Common myeloid progenitor, CD34-positive (primary cell): ENCODE results near the gene PGM5.

Experiments used
- CTCF ChIA-PET: fragments of 350-600 bp; sonication (Branson Sonifier 250); formaldehyde crosslinking; loops from one replicate; lab custom pipeline; 2021; ENCODE audit warnings: antibody characterized with exemption; lab: Charles Lee
- POLR2A ChIA-PET: fragments of 350-600 bp; sonication (Branson Sonifier 250); formaldehyde crosslinking; loops from one replicate; lab custom pipeline; 2021; ENCODE audit warnings: antibody characterized with exemption; lab: Charles Lee
- DNase-seq, 3 donors: peaks; one replicate each; pipeline versions ENCODE4 v3.0.0 to v3.0.0-alpha.2; 2013
- H3K27ac ChIP-seq, 2 experiments: 1 replicate in 1 of 2; 2 replicates in 1 of 2; pipeline ENCODE4 v1.7.0; 2013; ENCODE audit warnings: inconsistent platforms in 2 of 2, low read length in 2 of 2, mild to moderate bottlenecking in 2 of 2, low read depth in 1 of 2, moderate library complexity in 1 of 2; ENCODE audit not compliant: severe bottlenecking in 2 of 2, insufficient read depth in 1 of 2, poor library complexity in 1 of 2
- H3K27me3 ChIP-seq, 5 experiments: replicated peaks in 2 of 5; 1 replicate in 3 of 5; 2 replicates in 2 of 5; pipeline versions ENCODE4 v1.6.1 to v1.7.0; 2013; ENCODE audit warnings: low read length in 4 of 5, mild to moderate bottlenecking in 2 of 5, moderate library complexity in 2 of 5, inconsistent platforms in 1 of 5; ENCODE audit not compliant: insufficient read depth in 5 of 5, control insufficient read depth in 4 of 5
- H3K36me3 ChIP-seq, 4 experiments: 1 replicate in 2 of 4; 2 replicates in 2 of 4; pipeline versions ENCODE4 v1.6.1 to v1.7.0; 2013; ENCODE audit warnings: low read length in 3 of 4, control low read depth in 1 of 4, mild to moderate bottlenecking in 1 of 4; ENCODE audit not compliant: control insufficient read depth in 4 of 4, insufficient read depth in 4 of 4
- H3K4me1 ChIP-seq, 4 experiments: 1 replicate in 3 of 4; 2 replicates in 1 of 4; pipeline versions ENCODE4 v1.6.1 to v1.7.1; 2013; ENCODE audit warnings: low read length in 3 of 4, mild to moderate bottlenecking in 3 of 4, control low read depth in 1 of 4, inconsistent platforms in 1 of 4, moderate library complexity in 1 of 4; ENCODE audit not compliant: control insufficient read depth in 4 of 4, insufficient read depth in 4 of 4; ENCODE audit errors: control extremely low read depth in 1 of 4
- H3K4me3 ChIP-seq, 7 experiments: 1 replicate in 4 of 7; 2 replicates in 3 of 7; pipeline versions ENCODE4 v1.5.1 to v1.7.0; 2013; ENCODE audit warnings: mild to moderate bottlenecking in 7 of 7, low read length in 6 of 7, moderate library complexity in 6 of 7, inconsistent platforms in 2 of 7, low read depth in 2 of 7, control low read depth in 1 of 7; ENCODE audit not compliant: insufficient read depth in 4 of 7, control insufficient read depth in 1 of 7; ENCODE audit errors: extremely low read depth in 1 of 7
- H3K9me3 ChIP-seq, 5 experiments: 1 replicate in 4 of 5; 2 replicates in 1 of 5; pipeline versions ENCODE4 v1.6.1 to v1.7.1; 2013; ENCODE audit warnings: low read length in 4 of 5, mild to moderate bottlenecking in 2 of 5, inconsistent platforms in 1 of 5, low read depth in 1 of 5, moderate library complexity in 1 of 5; ENCODE audit not compliant: control insufficient read depth in 4 of 5, insufficient read depth in 2 of 5; ENCODE audit errors: control extremely low read depth in 1 of 5
- WGBS: methylation state at CpG from one replicate; pipeline ENCODE4 v1.1.5; 2013; ENCODE audit not compliant: insufficient coverage; 5-methylcytosine and 5-hydroxymethylcytosine counted together

Gene PGM5

DNA sequence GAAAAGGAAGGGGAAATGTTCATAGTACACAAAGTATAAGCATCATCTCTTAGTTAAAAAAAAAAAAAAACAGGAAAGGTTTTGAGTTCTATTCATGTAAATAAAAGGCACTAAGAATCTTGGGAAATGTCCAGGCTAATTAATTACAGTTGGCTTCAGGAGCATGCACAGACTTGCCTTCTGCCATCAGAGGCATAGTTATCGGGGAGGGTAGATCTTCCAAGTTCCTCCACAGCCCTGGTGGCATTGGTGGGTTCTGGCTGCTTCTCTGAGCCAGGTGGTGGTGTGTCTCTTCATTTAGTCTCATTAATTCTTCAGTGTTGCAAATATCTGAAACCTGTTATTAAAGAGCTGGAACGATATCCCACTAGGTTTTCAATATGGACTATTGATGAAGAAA is 99.0 kb downstream of the PGM5 start:
- WGBS, result 100% methylated on average over 1 of the region's 2 CpGs
- Histone ChIP-seq H3K9me3 (no peaks in the 10 kb centered on the region), H3K4me1 (no peaks in the 10 kb centered on the region), H3K36me3 (no peaks in the 10 kb centered on the region), H3K27me3 (no peaks in the 10 kb centered on the region), H3K27ac (no peak overlapping the region), H3K4me3 (no peak overlapping the region)
- ChIA-PET POLR2A (no interaction called here), CTCF (no interaction called here)
- no peak for DNase-seq

DNA sequence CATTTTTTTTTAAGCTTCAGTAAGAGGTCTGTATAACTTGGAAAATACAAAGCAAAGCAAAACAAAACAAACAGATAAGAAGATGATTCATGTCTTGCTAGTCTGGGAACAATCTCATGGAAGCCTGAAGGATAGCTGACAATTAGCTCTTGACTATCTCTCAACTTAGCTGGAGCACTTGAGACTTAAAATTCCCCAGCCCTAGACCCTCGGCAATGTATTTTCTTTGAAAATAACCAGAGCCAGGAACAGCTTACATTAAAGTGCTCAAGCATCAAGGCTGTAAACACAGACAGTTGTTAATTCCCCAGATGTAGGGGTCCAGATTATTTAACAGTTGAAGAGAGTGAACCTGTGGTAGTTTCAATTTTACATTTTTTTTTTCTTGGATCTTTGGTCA is 101.4 kb downstream of the PGM5 start:
- no peaks in the 10 kb centered on the region for H3K4me1 ChIP-seq
- WGBS, result 100% methylated on average over 1 of the region's 1 CpG
- no peaks in the 10 kb centered on the region for H3K36me3 ChIP-seq
- ChIA-PET CTCF (no interaction called here), POLR2A (no interaction called here)
- no peak overlapping the region for H3K27ac ChIP-seq
- no peaks in the 10 kb centered on the region for H3K9me3 ChIP-seq
- no peak for DNase-seq
- no peaks in the 10 kb centered on the region for H3K27me3 ChIP-seq
- no peak overlapping the region for H3K4me3 ChIP-seq

DNA sequence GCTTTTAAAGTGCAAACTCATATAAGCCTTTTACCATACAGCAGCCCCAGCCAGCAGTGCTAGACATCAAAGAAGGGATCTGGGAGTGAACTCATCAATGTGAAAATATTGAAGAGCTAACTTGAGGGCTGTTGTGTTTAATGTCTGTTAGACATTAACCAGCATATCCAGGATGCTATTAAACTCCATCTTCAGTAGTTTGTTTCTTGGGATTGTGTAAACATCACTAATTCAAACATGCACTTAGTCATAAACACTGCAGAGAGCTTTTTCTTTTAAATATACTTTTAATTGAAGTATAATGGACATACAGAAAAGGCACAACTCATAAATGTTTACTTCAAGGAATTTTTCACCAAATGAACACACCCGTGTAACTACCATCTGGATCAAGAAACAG is 102.5 kb downstream of the PGM5 start:
- ChIA-PET POLR2A (no interaction called here), CTCF (interaction anchor here (1.0 kb wide), 1 partner anchor 11 kb away, joined by 3 read pairs; no protein-coding TSS in a partner anchor)
- H3K36me3 ChIP-seq, result no peaks in the 10 kb centered on the region
- H3K27me3 ChIP-seq, result no peaks in the 10 kb centered on the region
- no peaks in the 10 kb centered on the region for H3K4me1 ChIP-seq
- no peak for DNase-seq
- H3K4me3 ChIP-seq, result no peak overlapping the region
- H3K27ac ChIP-seq, result no peak overlapping the region
- no peaks in the 10 kb centered on the region for H3K9me3 ChIP-seq
- no CpG with 5 or more reads among the region's 1 CpG for WGBS

DNA sequence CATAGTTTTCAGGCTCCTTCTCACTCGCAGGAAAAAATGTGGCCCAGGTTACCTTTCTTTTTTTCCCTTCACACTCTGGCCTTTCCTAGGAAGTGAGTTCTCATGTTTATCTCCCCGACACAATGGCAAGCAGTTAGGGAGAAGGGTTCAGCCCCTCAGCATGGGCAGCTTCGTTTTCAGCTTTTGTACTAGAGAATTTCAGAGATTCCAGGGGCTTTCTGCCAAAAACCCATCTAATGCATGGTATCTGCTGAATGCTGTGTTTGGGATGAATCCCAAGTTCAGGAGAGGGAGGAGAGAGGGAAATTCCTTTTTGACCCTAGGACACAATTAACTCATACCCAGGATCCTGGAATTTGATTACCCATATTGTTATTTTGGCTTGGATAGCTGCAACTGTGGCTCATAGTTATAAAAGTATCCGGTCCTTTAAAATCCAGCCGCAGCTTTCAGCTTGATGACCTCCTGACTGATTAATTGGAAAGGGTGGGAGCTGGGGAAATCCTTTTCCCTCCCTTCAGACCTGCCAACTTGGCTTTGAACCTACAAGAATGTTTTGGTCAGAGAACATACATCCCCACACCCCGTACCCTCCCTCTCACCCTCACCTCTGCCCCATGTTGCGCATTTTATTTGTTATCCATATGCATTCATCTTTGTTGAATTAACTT is 105.8 kb downstream of the PGM5 start:
- DNase-seq, result no peak
- ChIA-PET CTCF (interaction anchor here (0.6 kb wide), 1 partner anchor 26 kb away, joined by 3 read pairs; no protein-coding TSS in a partner anchor), POLR2A (interaction anchor here (0.6 kb wide), 1 partner anchor 173 kb away, joined by 8 read pairs; no protein-coding TSS in a partner anchor)
- Histone ChIP-seq H3K4me1 (no peaks in the 10 kb centered on the region), H3K9me3 (peaks cover 0 to 6% (median 1%) of the 10 kb centered on the region in 5 experiments), H3K4me3 (no peak overlapping the region), H3K27ac (no peak overlapping the region), H3K27me3 (no peaks in the 10 kb centered on the region), H3K36me3 (peaks cover 0 to 23% (median 1%) of the 10 kb centered on the region in 4 experiments)
- WGBS, result 93% methylated on average over 4 of the region's 7 CpGs

DNA sequence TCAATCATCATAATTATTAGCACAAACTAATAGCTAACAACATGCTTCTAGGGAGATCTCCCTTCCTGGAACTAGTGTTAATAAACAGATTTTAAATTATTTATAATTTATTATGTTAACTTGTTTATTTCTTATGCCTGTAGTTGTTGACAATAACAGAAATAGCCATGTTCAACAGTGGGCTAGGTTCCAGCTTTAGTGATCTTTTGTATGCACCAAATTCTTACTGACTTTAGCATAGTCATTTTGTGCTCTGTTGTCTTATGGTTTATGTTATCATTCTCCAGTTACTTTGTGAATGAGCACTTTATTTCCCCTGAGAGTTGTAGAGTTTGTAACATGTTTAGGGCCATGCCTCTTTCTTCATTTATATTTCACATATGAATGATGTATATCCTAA is 113.7 kb downstream of the PGM5 start:
- Histone ChIP-seq H3K4me3 (no peak overlapping the region), H3K27ac (no peak overlapping the region), H3K9me3 (peaks cover 0 to 6% (median 1%) of the 10 kb centered on the region in 5 experiments), H3K4me1 (peaks cover 0 to 7% (median 2%) of the 10 kb centered on the region in 4 experiments), H3K27me3 (no peaks in the 10 kb centered on the region), H3K36me3 (peaks cover 0 to 22% (median 1%) of the 10 kb centered on the region in 4 experiments)
- DNase-seq, result no peak
- CTCF ChIA-PET, result interaction anchor here (0.8 kb wide), 1 partner anchor 15 kb away, joined by 4 read pairs; no protein-coding TSS in a partner anchor
- POLR2A ChIA-PET, result no interaction called here

DNA sequence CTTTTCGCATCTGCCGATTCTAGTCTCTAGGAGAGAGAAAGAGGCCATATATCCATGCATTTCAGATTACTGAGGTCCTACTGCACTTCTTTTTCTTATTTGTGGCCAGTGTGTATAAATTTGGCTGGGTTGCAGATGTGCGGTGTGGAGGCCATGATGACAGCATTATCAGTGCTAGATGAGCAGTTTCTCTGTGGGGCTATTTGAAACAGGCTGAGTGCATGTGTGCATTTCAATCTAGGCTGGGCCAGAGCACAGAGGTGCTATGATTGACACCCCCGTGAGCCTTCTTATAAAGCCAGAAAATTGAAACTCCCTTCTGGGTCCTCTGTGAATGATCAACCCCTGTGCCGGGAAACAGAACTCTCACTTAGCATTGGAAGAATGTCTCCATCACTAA is 114.2 kb downstream of the PGM5 start:
- H3K27me3 ChIP-seq, result no peaks in the 10 kb centered on the region
- ChIA-PET CTCF (no interaction called here), POLR2A (no interaction called here)
- H3K36me3 ChIP-seq, result peaks cover 0 to 16% (median 0%) of the 10 kb centered on the region in 4 experiments
- WGBS, result 97% methylated on average over 3 of the region's 5 CpGs
- H3K27ac ChIP-seq, result no peak overlapping the region
- DNase-seq, result no peak
- H3K9me3 ChIP-seq, result peaks cover 0 to 6% (median 1%) of the 10 kb centered on the region in 5 experiments
- H3K4me3 ChIP-seq, result no peak overlapping the region
- peaks cover 0 to 7% (median 2%) of the 10 kb centered on the region in 4 experiments for H3K4me1 ChIP-seq

DNA sequence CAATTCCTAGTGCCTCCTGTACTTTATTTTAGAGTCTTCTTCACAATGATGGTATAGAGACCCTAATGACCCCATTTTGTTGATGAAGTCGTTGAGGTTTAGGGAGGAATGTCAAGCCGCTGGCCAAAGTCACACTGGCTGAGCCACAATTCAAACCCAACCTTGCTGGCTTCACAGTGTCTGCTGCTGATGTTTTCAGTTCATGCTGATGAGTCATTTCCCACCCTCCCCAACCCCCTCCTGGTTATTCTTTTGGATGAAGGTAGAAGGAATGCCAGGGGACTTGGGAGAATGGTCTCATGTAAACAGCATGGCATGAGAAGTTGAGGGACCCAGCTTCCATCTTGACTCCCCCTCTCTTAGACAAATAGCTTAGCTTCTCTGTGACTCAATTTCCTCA is 115.7 kb downstream of the PGM5 start:
- Histone ChIP-seq H3K36me3 (peaks cover 0 to 2% (median 0%) of the 10 kb centered on the region in 4 experiments), H3K27ac (no peak overlapping the region), H3K4me3 (no peak overlapping the region), H3K9me3 (no peaks in the 10 kb centered on the region), H3K27me3 (no peaks in the 10 kb centered on the region), H3K4me1 (peaks cover 0 to 7% (median 2%) of the 10 kb centered on the region in 4 experiments)
- DNase-seq, result no peak
- CTCF ChIA-PET, result no interaction called here
- WGBS, result 94% methylated on average over 2 of the region's 2 CpGs
- POLR2A ChIA-PET, result no interaction called here
